Measurements from ENCODE around the gene SETD4.
A peak's percentile ranks its signal among the peaks of the same experiment; 100 is the strongest.
"Not testable (repeated sequence)": the region's sequence is repeated elsewhere in the genome, so short reads cannot be mapped to it uniquely, and the experiment has no call there.

SETD4 gene

GRCh38 chr21:36077758-36078157 is 17.4 kb upstream of the SETD4 start:
- no peak for DNase-seq

GRCh38 chr21:36076878-36077655 is 16.7 kb upstream of the SETD4 start:
- no peak for DNase-seq

- no peak for DNase-seq
Measured at GRCh38 chr21:36075953-36076352, 15.6 kb upstream of the SETD4 start.

- DNase-seq: no peak
Measured at GRCh38 chr21:36075171-36075570, 14.8 kb upstream of the SETD4 start.

- not testable (repeated sequence) for DNase-seq
Measured at GRCh38 chr21:36073911-36074310, 13.6 kb upstream of the SETD4 start.

GRCh38 chr21:36073181-36073580 is 12.9 kb upstream of the SETD4 start:
- no peak for DNase-seq

- no peak for DNase-seq
Measured at GRCh38 chr21:36072453-36073162, 12.3 kb upstream of the SETD4 start.

GRCh38 chr21:36070999-36071398 is 10.7 kb upstream of the SETD4 start:
- DNase-seq: no peak

GRCh38 chr21:36069713-36070583 is 9.6 kb upstream of the SETD4 start, which contains the start of gene CBR1:
Gene CBR1, plus strand, starts transcription at chr21:36070024. Its CDS starts 92 bp downstream, at chr21:36070116.
- peak; percentile 82 for DNase-seq

- no peak for DNase-seq
Measured at GRCh38 chr21:36068748-36069398, 8.5 kb upstream of the SETD4 start.

- DNase-seq: no peak
Measured at GRCh38 chr21:36065497-36066036, 5.2 kb upstream of the SETD4 start.

GRCh38 chr21:36064085-36064460 is 3.7 kb upstream of the SETD4 start:
- DNase-seq: no peak

- DNase-seq: no peak
Measured at GRCh38 chr21:36063375-36064084, 3.2 kb upstream of the SETD4 start.

GRCh38 chr21:36061445-36061844 is 1.1 kb upstream of the SETD4 start:
- DNase-seq: no peak

- DNase-seq: no peak
Measured at GRCh38 chr21:36059823-36060158, 535 bp downstream of the SETD4 start.

- DNase-seq: no peak
Measured at GRCh38 chr21:36055551-36055950, 4.8 kb downstream of the SETD4 start.

- DNase-seq: no peak
Measured at GRCh38 chr21:36053715-36054062, 6.6 kb downstream of the SETD4 start.

- DNase-seq: no peak
Measured at GRCh38 chr21:36052860-36053714, 7.2 kb downstream of the SETD4 start.

- DNase-seq: no peak
Measured at GRCh38 chr21:36048357-36048756, 12.0 kb downstream of the SETD4 start.

GRCh38 chr21:36047139-36047538 is 13.2 kb downstream of the SETD4 start:
- no peak for DNase-seq

GRCh38 chr21:36045993-36046392 is 14.3 kb downstream of the SETD4 start:
- no peak for DNase-seq

All from activated CD4-positive, alpha-beta T cell treated with anti-CD3 and anti-CD28 coated beads, Interleukin-2, amount 50 U/mL, for 1 hour (primary cell).